NCI-H345 treated with DMSO at 0.1 percent for 48 hours (cell line): ENCODE results near the gene ZBTB42.

Source experiments
- DNase-seq: peaks from one replicate; lab custom pipeline; 2025; ENCODE audit not compliant: unreplicated experiment; lab: John Stamatoyannopoulos, UW

The ZBTB42 gene

DNA sequence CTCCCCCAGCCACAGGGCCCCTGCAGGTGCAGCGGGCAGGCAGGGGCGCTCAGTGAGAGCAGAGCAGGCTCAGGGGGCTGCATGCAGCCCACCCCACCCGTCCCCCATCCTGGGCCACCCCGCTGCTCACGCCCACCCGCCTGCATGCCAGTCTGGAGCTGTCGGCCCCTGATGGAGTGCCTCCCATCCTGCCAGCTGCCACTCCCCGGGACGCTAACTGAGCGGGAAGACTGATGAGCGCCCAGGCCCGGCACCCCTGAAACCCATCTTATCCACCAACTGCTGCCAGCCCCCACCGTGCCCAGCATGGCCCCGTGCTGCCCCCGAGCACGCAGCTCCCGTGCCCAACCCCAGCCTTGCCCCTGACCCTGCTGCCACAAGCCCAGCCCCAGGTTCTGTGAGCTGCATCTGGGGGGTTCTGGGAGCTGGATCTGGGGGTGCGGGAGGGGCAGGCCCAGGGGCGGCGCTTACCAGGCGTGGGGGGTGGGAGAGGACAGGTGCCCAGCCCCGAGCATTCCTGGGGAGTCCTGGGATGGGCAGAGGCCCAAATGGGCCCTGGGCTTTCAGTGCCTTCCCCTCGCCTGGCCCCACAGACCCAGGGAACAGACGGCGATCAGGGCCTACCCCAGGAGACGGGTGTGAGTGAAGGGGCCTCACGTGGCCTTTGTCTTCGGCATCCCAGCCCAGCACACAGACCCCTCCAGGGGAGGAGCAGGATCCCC, 18.7 kb upstream of the ZBTB42 start:
- no peak for DNase-seq

DNA sequence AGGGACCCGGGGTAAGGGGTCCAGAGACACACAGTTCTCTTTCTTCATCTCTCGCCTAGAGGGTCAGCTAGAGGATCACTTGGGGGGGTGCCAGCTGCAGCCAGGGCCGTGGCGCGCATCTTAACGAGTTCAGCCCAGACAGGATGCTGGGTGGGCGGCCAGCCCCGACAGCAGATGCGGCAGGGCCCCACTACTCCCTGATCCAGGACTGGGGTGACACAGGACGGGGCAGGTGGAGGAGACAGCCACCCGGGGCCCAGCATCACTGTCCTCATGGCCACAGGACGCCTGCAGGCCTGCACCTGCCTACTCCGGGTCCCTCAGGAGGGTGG, 18.1 kb upstream of the ZBTB42 start:
- DNase-seq = no peak

DNA sequence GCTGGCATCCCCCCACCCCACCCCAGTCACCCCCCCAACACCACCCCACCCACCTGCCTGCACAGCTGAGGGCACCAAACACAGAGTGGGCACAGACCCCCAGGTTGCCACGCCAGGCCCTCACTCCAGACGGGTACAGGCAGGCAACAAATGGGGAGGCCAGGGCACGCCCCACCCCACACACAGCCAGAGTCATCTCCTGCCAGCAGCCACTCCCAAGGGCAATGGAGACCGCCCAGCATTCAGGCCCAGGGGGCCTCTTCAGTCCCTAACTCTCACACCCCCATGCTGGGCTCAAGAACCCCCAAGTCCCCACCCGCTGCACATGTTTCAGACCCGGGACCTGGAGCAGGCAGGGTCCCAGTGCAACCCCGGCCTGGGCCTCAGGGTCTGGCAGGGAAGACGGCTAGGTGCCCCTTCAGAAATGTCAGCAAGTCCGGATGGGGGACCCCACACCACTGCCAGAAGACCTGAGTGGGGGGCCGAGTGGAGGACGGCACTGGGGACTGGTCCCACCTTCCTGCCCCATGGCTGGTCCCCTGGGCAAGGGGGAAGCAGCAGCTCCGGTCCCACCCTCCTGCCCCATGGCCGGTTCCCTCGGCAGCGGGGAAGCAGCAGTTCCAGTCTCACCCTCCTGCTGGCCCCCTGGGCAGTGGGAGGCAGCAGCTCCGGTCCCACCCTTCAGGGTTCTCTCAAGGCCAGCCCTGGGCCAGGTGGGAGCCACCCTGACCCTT, 17.2 kb upstream of the ZBTB42 start:
- DNase-seq = no peak

DNA sequence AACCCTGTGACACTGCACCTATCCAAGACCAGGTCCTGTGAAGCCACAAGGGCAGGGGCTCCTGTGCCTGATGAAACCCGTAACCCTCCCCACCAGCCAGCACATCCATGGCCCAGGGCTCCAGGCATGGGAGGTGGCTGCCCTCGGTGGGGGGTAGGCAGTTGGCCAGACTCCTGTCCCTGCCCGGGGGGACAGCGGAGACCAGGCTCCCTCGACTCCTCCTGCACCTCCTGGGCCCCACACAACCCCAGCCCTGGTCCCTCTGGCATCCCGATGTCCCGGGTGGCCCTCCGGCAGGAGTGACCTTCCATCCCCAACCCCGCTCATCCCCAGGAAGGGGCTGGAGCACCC, 16.7 kb upstream of the ZBTB42 start:
- no peak for DNase-seq

DNA sequence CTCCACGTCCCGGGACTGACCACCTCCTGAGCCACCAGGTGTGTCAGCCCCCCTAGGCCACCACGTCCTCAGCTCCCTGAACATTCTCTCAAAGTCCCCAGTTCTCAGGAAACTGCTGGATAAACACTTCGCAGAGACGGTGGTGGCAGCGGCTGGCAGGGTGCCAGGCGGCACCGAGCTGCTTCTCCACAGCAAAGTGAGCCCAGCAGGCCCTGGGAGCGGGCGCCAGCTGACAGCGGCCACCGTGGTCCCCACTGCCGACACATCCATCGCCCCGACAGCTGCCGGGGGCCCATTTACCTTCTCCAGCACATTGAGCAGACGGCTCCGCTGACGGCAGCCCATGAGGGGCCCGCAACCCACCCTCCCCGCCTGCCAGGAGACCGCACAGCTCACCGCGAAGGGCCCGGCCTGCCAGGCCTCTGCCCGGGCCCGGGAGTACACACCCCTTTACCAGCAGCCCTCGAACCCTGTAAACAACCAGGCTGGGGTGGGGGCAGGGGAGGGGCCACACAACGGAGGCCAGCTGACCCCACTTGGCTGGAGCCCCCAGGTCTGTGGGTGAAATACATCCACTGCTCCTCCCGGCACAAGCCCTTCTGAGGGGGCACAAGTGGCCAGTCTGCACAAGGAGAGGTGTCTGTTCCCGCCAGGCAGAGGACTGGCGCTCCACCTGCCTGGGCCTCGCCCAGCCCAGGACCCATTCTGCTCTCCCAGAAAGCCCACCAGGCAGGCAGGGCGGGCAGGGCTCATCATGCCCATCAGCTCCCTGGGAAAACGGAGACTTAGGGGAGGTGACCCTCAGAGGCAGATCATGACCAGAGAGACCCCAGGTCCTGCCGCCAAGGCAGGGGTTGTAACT, 15.8 kb upstream of the ZBTB42 start:
- peak; percentile 84 for DNase-seq

DNA sequence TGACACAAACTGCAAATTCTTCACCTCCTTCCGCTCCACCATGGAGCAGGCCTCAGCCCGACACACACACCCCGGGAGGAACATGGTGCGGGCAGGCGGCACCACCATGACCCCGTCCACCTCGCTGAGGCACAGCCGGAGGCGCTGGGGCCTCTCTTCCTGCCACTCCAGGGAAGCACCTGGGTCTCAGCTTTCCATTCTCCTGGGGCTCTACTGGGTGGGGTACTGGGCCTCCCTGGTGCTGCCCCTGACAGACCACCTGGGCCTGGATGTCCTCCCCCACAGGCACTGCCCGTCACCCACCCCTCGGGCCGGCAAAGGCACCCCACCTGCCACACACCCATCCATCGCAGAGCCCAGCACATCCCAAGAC, 15.2 kb upstream of the ZBTB42 start:
- no peak for DNase-seq

DNA sequence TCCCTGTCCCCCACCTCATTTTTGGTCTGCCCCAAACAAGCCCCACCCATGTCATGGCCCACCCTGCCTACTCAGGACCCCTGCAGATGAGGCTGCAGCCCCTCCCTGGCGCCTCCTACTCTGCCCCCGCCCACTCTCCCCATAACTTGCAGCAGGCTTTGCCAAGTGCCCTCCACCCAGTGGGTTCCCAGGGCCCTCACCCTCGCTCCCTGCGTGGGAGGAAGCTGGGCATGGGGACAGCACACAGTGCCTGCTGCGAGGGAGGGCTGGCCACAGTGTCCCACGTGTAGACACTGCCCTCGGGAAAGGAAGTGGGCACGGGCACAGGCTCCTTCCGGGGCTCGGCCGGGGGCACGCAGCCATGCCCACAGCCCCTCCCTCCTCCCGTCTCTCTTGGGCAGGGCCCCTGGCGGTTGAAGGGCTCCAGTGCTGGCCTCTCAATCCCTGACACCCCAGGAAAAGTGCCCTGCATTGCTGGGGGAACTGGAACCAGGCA, 14.8 kb upstream of the ZBTB42 start:
- no peak for DNase-seq

DNA sequence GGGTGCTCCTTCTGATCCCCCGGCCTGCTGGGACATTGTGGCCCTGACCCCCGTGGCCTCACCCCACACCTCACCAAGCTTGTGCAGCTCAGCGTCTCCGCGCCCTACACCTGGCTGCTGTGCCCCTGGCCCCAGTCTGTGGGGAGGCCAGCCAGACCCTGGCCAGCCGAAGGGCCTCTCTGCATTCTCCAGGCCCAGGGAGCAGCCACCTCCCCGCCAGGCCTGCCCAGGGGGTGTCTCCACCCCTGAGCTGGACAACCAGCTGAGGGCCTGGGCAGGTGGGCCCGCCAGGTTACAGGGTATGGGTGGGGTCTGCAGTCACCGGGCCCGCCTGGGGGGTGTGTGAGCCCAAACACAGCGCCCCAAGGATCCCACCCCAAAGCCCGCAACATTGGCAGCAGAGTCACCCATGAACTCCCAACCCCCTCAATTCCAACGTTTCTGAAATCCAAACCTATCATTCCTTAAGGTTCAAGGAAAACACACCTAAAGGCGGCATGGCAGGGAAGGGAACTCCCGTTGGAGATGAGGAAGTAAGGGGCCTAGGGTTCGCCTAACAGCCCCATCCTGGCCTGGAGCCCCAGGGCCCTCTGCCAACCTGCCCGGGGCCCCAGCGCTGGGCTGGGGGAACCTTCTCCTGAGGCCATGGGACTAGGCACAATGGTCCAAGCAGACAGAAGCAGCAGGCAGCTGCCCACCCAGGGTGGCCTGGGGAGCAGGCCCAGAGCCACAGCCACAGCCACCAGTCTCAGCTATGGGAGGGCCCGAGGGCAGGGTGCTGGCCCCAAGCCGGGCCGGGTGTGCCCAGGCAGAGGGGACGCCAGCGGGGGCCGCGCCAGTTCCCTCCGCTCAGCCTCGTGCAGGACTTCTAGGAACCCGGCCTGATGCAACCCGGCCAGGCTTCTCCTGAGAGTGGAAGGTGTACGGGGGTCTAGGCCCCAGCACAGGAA, 13.9 kb upstream of the ZBTB42 start:
- DNase-seq = no peak

DNA sequence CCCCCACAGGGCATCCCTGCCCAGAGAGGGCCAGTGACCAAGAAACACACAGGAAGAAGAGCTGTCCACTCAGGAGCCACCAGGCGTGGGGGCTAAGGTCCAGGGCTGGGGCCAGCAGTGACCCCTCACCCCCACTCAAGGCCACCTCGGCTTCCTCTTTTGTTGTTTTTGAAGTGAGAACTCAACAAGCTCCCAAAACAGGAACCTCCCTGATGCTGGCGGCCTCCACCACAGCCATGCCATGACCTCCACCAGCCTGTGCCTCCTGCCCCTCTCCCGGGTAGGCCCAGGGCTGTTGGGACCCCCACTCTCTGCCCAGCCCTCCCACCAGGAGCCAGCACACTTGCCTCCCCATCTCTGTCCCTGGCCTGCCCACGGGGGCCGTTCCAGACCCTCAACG, 13.2 kb upstream of the ZBTB42 start:
- DNase-seq = no peak

DNA sequence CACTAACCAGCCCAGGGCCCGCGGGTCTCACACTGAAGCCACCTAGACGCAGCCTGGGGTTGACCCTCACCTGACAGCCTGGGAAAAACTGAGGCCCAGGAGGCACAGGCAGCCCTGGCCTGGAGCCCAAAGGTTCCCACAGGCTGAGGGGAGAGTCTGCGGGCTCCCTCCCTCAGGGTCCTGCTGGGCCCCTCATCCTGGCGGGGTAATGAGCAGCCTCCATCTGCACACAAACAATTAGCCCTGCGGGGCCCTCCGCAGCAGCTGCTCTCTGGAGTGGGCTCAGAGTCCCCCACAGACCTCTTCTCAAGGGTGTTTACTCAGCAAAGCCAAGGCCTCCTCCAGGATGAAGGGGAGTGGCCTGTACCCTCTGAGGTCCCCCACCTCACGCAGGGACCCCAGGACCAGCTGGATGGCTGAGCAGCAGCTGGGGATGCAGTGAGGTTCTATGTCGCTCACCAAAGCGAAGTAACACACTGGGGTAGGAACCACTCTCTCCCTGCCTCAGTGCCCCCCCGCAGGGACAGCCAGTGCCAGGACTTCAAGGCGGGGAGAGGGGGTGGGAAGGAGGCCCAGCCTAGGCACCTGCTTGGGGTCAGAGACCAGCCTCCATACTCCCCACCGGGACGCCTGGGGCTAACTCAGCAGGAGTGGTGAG, 12.6 kb upstream of the ZBTB42 start:
- peak; percentile 88 for DNase-seq

DNA sequence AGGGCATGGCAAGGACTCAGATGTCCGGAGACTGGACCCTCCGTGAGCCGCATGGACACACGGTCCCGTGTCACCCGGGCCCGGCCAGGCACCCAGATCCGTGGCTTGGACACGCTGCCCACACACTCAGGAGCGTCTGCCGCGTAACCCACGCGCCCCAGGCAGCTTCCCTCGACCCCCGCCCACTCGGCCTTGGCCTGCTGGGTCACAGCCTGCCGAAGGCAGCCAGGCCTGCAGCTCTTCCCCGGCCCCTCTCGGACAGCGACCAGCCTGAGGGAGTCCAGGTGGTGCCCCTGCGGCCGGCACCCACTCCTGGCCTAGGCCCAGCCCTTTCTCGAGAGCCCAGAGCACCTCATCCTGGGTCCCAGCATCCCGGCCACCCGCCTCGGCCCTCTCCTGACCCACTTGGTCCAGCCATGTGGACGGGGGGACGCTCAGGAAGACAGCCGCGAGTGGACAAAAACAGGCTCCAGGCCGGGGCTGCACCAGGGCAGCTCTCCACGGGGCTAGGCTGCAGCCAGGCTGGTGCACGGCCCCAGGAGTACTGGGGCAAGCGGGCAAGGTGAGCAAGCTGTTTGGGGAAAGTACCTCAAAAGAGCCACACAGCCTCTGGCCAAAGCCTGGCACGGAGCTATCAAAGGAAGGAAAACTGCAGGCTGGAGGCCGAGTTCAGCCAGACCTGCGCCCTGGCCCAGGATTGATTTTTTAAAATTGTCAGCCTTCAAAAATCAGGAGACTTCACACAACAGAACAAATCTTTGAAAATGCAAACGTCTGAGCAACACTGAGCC, 11.8 kb upstream of the ZBTB42 start:
- DNase-seq = no peak

DNA sequence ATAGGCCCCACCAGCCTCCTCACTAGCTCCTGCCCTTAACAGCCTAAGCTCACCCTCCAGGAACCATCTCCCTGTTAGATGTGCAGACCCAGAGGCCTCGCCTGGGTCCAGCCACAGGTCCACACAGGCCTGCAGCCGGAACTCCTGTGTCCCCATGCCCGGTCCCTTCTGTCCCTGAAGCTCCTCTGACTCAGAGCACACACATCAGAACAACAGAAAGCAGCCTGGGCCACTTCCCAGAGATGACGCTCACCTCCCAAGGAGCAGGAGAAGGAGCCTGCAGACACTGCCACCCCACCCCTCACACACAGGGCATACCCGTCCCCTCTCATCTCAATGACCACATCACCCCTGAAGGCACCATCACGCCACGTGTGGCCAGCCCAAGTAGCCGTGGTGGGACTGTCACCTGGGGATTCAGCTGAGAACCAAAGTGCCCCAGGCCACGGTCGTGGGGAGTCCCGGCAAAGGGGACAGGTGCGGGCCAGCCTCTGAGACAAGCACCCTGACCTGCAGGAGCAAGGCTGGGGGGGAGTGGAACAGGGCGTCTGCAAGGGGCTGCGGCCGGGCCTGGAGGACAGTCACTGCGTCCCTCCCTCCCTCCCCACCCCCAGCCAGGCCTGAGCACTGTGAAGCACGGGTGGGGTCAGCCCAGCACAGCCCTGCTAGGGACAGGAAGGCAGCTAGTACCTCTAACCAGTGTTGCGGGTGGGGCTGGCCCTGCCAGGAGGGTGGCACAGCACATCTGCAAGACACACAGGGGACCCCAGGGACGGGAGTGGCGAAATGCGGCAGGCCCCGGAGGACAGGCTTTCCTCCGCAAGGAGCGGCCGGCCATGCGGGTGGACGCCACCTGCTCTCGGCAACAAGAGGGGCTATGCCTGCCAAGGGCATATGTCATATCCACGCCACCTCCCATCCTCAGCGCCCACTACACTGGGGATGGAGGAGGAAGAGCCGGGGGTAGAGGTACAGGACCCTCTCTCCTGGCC, 10.9 kb upstream of the ZBTB42 start:
- no peak for DNase-seq

DNA sequence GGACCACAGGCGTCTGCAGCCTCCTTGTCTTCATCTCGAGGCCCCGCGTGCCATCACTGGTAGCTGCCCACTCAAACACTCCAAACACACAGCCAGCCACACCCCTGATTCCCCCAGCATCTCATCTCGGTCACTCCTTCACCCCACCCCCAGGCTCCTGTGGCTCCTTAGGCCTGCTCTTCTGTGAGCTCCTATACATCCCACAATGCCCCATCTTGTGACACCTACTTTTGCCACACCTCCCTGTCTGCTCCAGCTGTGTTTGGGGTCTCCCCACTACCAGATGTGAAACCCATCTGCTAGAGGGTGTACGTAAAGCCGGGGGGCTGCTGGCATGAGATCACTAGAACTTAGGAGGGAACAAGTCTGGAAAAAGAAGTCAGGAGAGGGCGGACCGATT, 9.5 kb upstream of the ZBTB42 start:
- DNase-seq = no peak

DNA sequence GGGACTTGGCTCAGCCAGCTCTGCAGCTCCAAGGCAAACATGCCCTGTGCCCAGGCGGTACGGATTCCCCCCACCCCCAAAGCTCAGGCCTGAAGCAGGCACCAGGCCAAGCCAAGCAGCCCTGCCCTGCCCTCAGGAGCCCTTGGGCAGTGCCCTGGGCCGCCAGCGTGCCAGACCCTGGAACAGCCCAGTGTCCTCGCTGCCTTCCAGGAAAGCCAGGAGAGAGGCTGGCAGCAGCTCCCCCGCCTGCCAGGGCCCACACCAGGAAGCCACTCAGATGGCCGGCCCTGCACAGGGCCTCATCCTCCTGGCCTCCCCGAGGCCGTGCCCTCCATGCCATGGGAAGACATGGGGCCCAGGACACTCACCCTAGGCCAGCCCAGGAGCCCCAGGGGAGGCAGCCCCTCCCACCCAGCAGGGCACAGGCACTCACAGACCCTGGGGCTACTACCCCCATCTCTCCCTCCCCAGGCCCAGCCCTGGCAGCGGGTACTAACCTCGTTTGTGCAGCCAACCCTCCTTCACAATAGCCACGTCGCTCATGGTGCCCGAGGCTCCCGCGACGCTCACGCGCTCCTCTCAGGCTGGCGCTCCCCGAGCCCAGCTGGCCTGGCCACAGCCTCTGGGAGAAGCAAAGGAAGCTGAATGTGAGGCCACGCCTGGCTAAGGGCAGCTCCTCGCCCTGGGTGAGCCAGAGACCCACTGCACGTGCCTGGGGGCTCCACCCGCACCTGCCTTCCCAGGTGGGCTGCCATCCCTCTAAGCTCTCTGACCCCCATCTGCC, 8.6 kb upstream of the ZBTB42 start:
- DNase-seq = no peak

DNA sequence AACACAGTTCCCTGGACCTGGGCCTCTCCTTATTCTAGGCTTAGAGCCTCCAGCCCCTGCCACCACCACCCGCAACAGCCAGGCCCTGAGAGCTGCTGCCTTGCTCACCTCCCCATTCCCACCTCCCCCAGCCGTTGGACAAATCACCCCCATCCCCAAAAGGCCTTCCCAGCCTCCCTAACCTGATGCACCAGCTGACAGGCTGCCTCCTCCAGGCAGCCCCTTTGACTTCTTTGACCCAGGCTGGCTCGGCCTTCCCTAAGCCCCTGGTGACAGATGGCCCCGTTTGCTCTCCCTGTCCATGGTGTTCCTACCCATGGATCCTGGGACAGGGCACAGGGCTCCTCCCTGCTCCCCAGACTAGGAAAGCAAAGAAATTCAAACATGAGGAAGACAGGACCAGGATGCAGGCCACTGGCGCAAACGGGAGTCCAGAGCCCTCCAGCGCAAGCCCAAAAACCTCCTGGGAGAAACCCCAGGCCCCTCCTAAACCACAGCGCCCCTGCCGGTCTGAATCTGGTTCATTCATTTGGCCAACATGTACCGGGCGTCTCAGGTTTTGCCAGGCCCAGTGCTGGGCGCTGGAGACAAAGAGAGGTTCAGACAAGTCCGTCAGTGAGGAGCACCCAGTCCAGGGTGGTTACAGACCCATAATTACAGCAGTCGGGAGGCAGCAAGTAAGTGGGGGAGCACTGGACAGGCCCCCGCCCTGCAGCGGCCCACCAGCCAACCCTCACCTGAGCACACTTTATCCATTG, 7.8 kb upstream of the ZBTB42 start:
- no peak for DNase-seq

DNA sequence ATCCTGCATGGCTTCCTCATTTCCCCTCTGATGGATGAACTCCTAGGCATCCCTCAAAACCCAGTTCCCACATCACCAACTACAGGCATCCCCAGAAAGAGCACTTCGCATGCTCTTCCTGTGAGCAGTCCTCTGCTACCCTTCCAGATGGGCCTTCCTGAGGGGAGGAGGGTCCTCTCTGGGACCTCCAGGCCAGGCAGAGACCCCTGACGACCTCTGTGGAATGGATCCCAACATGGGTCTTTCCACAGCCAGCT, 7.3 kb upstream of the ZBTB42 start:
- DNase-seq = no peak

DNA sequence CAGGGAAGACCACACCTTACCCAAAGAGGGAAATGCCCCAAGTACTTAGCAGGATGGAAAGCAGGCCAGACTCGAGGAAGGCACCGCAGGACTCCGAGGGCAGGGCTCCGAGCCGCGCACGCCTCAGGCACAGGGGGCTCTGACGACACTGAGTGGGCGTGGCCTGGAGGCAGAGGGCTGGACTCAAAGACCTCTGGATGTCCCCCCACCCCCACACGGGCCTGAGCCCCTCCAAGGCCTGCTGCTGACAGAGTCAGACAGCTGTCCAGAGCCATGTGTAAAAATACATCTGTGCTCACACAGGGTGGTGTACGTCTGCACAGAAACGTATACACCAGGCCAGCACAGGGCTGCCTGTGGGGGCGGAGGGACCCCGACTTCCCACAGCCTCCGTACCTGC, 6.8 kb upstream of the ZBTB42 start:
- no peak for DNase-seq
